GM21360 (cell line): ENCODE data around the gene JUNB.
A peak's percentile ranks its signal among the peaks of the same experiment; 100 is the strongest.

Experiments used
- ATAC-seq: cut with Tn5 transposase; IDR thresholded peaks from one replicate; pipeline ENCODE4 v1.9.1; 2021; ENCODE audit warnings: mild to moderate bottlenecking, moderate library complexity; ENCODE audit not compliant: unreplicated experiment

The JUNB gene

GRCh38 chr19:12791345-12792050, at the start of gene JUNB:
Gene JUNB, plus strand, starts transcription at chr19:12791486. Its CDS starts 286 bp downstream, at chr19:12791772.
- peak; percentile 31 for ATAC-seq

- no peak for ATAC-seq
These were observed 46.0 kb upstream of the JUNB start for GRCh38 chr19:12745166-12745897.

GRCh38 chr19:12748489-12748888, 42.8 kb upstream of the JUNB start:
- ATAC-seq: no peak

GRCh38 chr19:12749938-12750521, 41.3 kb upstream of the JUNB start:
- no peak for ATAC-seq

- no peak for ATAC-seq
These were observed 40.4 kb upstream of the JUNB start for GRCh38 chr19:12750851-12751250.

- no peak for ATAC-seq
These were observed 39.7 kb upstream of the JUNB start, which contains the start of gene BEST2 for GRCh38 chr19:12751635-12752034. Gene BEST2, plus strand, starts transcription at chr19:12751791. Its CDS starts 802 bp downstream, at chr19:12752593.

GRCh38 chr19:12752056-12752781, 39.1 kb upstream of the JUNB start:
- no peak for ATAC-seq

GRCh38 chr19:12754465-12755196, 36.7 kb upstream of the JUNB start:
- ATAC-seq: no peak

- no peak for ATAC-seq
These were observed 35.0 kb upstream of the JUNB start for GRCh38 chr19:12756150-12756883.

- no peak for ATAC-seq
These were observed 33.6 kb upstream of the JUNB start for GRCh38 chr19:12757544-12758274.

- no peak for ATAC-seq
These were observed 31.6 kb upstream of the JUNB start for GRCh38 chr19:12759686-12760085.

GRCh38 chr19:12763100-12763499, 28.2 kb upstream of the JUNB start:
- ATAC-seq: no peak

GRCh38 chr19:12764698-12765097, 26.6 kb upstream of the JUNB start:
- no peak for ATAC-seq

- ATAC-seq: no peak
These were observed 25.2 kb upstream of the JUNB start for GRCh38 chr19:12766051-12766521.

- no peak for ATAC-seq
These were observed 24.1 kb upstream of the JUNB start for GRCh38 chr19:12767150-12767549.

- no peak for ATAC-seq
These were observed 23.6 kb upstream of the JUNB start for GRCh38 chr19:12767666-12768065.

GRCh38 chr19:12769689-12770088, 21.6 kb upstream of the JUNB start:
- ATAC-seq: peak; percentile 47

- ATAC-seq: no peak
These were observed 20.4 kb upstream of the JUNB start for GRCh38 chr19:12770922-12771321.

GRCh38 chr19:12772323-12772722, 19.0 kb upstream of the JUNB start:
- no peak for ATAC-seq
